Measurements from ENCODE around the gene GLRX5. TPM values are rescaled to one million over a fixed set of nuclear protein-coding genes. Genes with fewer than 3 reads are reported as not detected.

GLRX5 gene
- polyA plus RNA-seq, 2 of the 4 experiments (the other 2 are of a cell fraction): 51.2 to 73.2 TPM

DNA sequence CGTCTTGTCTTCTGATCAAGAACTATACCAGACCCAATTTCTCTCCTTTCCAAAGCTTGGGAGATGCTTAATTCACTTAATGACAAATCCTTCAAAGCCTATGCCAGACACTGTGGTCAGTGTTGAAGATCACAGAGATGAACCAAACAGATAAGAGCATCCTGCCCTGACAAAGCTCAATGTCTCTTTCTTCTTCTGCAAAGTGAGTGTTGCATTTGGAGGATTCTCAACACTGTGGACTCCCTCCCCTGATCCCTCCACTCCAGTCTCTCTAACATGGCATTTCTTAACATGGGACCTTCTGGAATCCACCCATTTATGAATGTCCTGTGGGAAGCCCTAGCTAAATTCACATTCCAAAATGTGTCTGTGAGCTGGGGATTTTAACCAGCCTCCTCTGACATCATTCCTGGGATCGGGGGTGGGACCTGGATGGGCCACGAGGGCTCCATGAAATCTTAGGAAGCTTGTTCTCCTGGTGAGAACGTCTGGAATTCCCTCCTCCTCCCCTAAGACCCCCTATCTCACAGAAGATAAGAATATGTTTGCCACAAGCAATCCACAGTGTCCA, 38.7 kb upstream of the GLRX5 start:
- Histone ChIP-seq H3K4me1 (peaks cover 7% of the 10 kb centered on the region; the same call in 2 of the 3 replicates), H3K27ac (no peak overlapping the region), H3K4me2 (no peak overlapping the region), H3K9me3 (no peaks in the 10 kb centered on the region), H3K4me3 (no peak overlapping the region)
- WGBS (ENCODE audit: missing lambda C conversion rate): 37% methylated on average over 4 of the region's 4 CpGs
- TF ChIP-seq CEBPB (IDR thresholded peaks at IDR 0.05): no peak
- no peak for TF ChIP-seq POLR2AphosphoS2 (conservative IDR thresholded peaks at IDR 0.05; ENCODE audit: low read length)
- TF ChIP-seq FOSB (CRISPR knock-in tag; IDR thresholded peaks at IDR 0.05): no peak
- no peak for TF ChIP-seq RAD21 (conservative IDR thresholded peaks at IDR 0.05 in 1 of 2, IDR thresholded peaks at IDR 0.05 in 1 of 2)
- TF ChIP-seq, protein P1, sequence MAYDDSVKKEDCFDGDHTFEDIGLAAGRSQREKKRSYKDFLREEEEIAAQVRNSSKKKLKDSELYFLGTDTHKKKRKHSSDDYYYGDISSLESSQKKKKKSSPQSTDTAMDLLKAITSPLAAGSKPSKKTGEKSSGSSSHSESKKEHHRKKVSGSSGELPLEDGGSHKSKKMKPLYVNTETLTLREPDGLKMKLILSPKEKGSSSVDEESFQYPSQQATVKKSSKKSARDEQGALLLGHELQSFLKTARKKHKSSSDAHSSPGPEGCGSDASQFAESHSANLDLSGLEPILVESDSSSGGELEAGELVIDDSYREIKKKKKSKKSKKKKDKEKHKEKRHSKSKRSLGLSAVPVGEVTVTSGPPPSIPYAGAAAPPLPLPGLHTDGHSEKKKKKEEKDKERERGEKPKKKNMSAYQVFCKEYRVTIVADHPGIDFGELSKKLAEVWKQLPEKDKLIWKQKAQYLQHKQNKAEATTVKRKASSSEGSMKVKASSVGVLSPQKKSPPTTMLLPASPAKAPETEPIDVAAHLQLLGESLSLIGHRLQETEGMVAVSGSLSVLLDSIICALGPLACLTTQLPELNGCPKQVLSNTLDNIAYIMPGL (CRISPR knock-in tag; IDR thresholded peaks at IDR 0.05; ENCODE audit: borderline replicate concordance): no peak
- TF ChIP-seq, protein P2, sequence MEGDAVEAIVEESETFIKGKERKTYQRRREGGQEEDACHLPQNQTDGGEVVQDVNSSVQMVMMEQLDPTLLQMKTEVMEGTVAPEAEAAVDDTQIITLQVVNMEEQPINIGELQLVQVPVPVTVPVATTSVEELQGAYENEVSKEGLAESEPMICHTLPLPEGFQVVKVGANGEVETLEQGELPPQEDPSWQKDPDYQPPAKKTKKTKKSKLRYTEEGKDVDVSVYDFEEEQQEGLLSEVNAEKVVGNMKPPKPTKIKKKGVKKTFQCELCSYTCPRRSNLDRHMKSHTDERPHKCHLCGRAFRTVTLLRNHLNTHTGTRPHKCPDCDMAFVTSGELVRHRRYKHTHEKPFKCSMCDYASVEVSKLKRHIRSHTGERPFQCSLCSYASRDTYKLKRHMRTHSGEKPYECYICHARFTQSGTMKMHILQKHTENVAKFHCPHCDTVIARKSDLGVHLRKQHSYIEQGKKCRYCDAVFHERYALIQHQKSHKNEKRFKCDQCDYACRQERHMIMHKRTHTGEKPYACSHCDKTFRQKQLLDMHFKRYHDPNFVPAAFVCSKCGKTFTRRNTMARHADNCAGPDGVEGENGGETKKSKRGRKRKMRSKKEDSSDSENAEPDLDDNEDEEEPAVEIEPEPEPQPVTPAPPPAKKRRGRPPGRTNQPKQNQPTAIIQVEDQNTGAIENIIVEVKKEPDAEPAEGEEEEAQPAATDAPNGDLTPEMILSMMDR (IDR thresholded peaks at IDR 0.05): no peak
- no peak for TF ChIP-seq CHD4 (IDR thresholded peaks at IDR 0.05; ENCODE audit: borderline replicate concordance)
- no peak for TF ChIP-seq ZNF302 (CRISPR knock-in tag; IDR thresholded peaks at IDR 0.05)
- TF ChIP-seq, protein P3, sequence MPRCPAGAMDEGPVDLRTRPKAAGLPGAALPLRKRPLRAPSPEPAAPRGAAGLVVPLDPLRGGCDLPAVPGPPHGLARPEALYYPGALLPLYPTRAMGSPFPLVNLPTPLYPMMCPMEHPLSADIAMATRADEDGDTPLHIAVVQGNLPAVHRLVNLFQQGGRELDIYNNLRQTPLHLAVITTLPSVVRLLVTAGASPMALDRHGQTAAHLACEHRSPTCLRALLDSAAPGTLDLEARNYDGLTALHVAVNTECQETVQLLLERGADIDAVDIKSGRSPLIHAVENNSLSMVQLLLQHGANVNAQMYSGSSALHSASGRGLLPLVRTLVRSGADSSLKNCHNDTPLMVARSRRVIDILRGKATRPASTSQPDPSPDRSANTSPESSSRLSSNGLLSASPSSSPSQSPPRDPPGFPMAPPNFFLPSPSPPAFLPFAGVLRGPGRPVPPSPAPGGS (IDR thresholded peaks at IDR 0.05): no peak
- no peak for TF ChIP-seq MAZ (IDR thresholded peaks at IDR 0.05; ENCODE audit: borderline replicate concordance, low read depth, low read length)
- TF ChIP-seq RNF2 (IDR thresholded peaks at IDR 0.05; ENCODE audit: borderline replicate concordance, low read depth): no peak
- TF ChIP-seq MYC (IDR thresholded peaks at IDR 0.05; ENCODE audit: borderline replicate concordance, low read length): no peak
- TF ChIP-seq KDM1A (IDR thresholded peaks at IDR 0.05; ENCODE audit: low read depth): no peak
- no peak for TF ChIP-seq RFX5 (IDR thresholded peaks at IDR 0.05)
- TF ChIP-seq BHLHE40 (IDR thresholded peaks at IDR 0.05; ENCODE audit: low read depth, low read length): no peak
- no peak for TF ChIP-seq ESRRA (IDR thresholded peaks at IDR 0.05; ENCODE audit: borderline replicate concordance, low read length)
- TF ChIP-seq CBX8 (IDR thresholded peaks at IDR 0.05): no peak
- ATAC-seq (no peak), DNase-seq (ENCODE audit: low read depth in 1 of 2, low spot score in 1 of 2) (no peak), FAIRE-seq (no peak)
- ChIA-PET POLR2A (no interaction called here), CTCF (interaction anchor here (1.0 to 1.2 kb wide), 3 partner anchors 32 to 64 kb away, joined by 3 to 7 read pairs (median 5); no protein-coding TSS in a partner anchor)

DNA sequence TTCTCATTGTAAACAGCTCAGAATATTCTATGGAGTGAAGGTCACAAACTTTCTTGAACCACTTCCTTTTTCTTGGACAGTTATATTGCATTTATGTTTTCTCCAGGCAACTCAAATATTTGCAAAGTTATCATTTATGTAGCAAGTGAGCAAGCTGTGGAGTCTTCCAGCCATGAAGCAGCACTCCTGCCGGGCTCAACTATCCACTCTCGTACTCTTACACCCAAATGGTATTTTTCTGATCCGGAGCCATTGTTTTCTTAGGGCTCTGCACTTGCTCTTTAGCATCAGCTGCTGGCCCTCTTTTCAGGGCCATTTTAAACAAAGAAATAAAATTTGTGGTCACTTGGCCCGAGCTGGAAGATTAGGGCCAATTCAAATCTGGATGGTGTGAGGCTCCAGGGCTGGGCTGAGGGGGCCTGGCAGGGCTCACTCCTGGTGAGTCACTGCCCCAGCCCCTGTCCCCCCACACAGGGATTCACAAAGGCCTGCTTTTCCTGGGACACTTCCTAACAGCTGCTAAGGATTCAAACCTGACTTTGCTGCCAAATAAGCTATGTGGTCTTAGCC, 38.1 kb upstream of the GLRX5 start:
- DNase-seq (ENCODE audit: low read depth in 1 of 2, low spot score in 1 of 2) (no peak), FAIRE-seq (no peak), ATAC-seq (no peak)
- WGBS (ENCODE audit: missing lambda C conversion rate): 59% methylated on average over 4 of the region's 4 CpGs
- Histone ChIP-seq H3K27ac (no peak overlapping the region), H3K9me3 (no peaks in the 10 kb centered on the region), H3K4me3 (no peak overlapping the region), H3K4me1 (peaks cover 9% of the 10 kb centered on the region; the same call in 2 of the 3 replicates), H3K4me2 (no peak overlapping the region)
- ChIA-PET CTCF (interaction anchor here (1.1 to 1.2 kb wide), 2 partner anchors 54 to 64 kb away, joined by 5 to 7 read pairs; no protein-coding TSS in a partner anchor), POLR2A (no interaction called here)
- TF ChIP-seq, protein P1 (CRISPR knock-in tag; IDR thresholded peaks at IDR 0.05; ENCODE audit: borderline replicate concordance): no peak
- TF ChIP-seq HOXB13 (CRISPR knock-in tag; IDR thresholded peaks at IDR 0.05; ENCODE audit: low read depth) (no peak), RCOR1 (IDR thresholded peaks at IDR 0.05; ENCODE audit: low read depth, low read length) (no peak), CHD2 (IDR thresholded peaks at IDR 0.05; ENCODE audit: low read length, partially characterized antibody) (no peak)
